B cell (primary cell): ENCODE measurements around the gene CAMSAP2. TPM values are rescaled to one million over a fixed set of nuclear protein-coding genes. Genes with fewer than 3 reads are reported as not detected.

Experiments used
- ATAC-seq: fragments of 200-7000 bp; cut with Tn5 transposase; one replicate; pipeline ENCODE4 v1.10.0; 2021; ENCODE audit warnings: low read depth, mild to moderate bottlenecking, moderate number of reproducible peaks, moderate library complexity
- CTCF ChIA-PET: fragments of 350-600 bp; sonication (Branson Sonifier 250); formaldehyde crosslinking; loops from one replicate; lab custom pipeline; 2021; ENCODE audit warnings: antibody characterized with exemption, inconsistent platforms; lab: Charles Lee
- POLR2A ChIA-PET: fragments of 350-600 bp; sonication (Branson Sonifier 250); formaldehyde crosslinking; loops from one replicate; lab custom pipeline; 2021; ENCODE audit warnings: antibody characterized with exemption; lab: Charles Lee
- DNase-seq: peaks from one replicate; pipeline ENCODE4 v3.0.0; 2013
- H2AFZ ChIP-seq: 2 replicates; pipeline ENCODE4 v1.6.1; 2012; ENCODE audit warnings: mild to moderate bottlenecking, low read depth, low read length; ENCODE audit not compliant: insufficient read depth, poor library complexity, severe bottlenecking
- H3K27ac ChIP-seq, 2 donors: 1 replicate in 1 of 2; 2 replicates in 1 of 2; pipeline ENCODE4 v1.5.1; 2012 to 2013; ENCODE audit warnings: low read length in 2 of 2, mild to moderate bottlenecking in 2 of 2, moderate library complexity in 1 of 2
- H3K27me3 ChIP-seq, 4 experiments: fragments of 200-600 bp in 1 of 4; sonication (generic) in 1 of 4; replicated peaks in 1 of 4; 1 replicate in 2 of 4; 2 replicates in 2 of 4; pipeline versions ENCODE4 v1.6.1 to v1.7.0; 2013 to 2016; ENCODE audit warnings: low read length in 3 of 4, mild to moderate bottlenecking in 2 of 4, mixed read lengths in 1 of 4, moderate library complexity in 1 of 4; ENCODE audit not compliant: insufficient read depth in 4 of 4, control insufficient read depth in 3 of 4; ENCODE audit errors: control extremely low read depth in 1 of 4
- H3K36me3 ChIP-seq, 2 experiments: replicated peaks in 1 of 2; 1 replicate in 1 of 2; 2 replicates in 1 of 2; pipeline versions ENCODE4 v1.6.1 to v1.7.1; 2013; ENCODE audit warnings: low read length in 1 of 2; ENCODE audit not compliant: insufficient read depth in 2 of 2, control insufficient read depth in 1 of 2; ENCODE audit errors: control extremely low read depth in 1 of 2, extremely low read depth in 1 of 2
- H3K4me1 ChIP-seq, 2 donors: fragments of 200-600 bp in 1 of 2; sonication (generic) in 1 of 2; 1 replicate in 1 of 2; 2 replicates in 1 of 2; pipeline versions ENCODE4 v1.5.1 to v1.6.1; 2013 to 2017; ENCODE audit warnings: low read length in 2 of 2; ENCODE audit not compliant: control insufficient read depth in 2 of 2, insufficient read depth in 2 of 2
- H3K4me2 ChIP-seq: replicated peaks from 2 replicates; pipeline ENCODE3; 2012; ENCODE audit warnings: mild to moderate bottlenecking, low read depth, low read length; ENCODE audit not compliant: poor library complexity, severe bottlenecking
- H3K4me3 ChIP-seq, 5 experiments: fragments of 200-600 bp in 1 of 5; sonication (generic) in 1 of 5; 1 replicate in 3 of 5; 2 replicates in 2 of 5; pipeline versions ENCODE4 v1.5.1 to v1.7.0; 2011 to 2016; ENCODE audit warnings: low read length in 4 of 5, mild to moderate bottlenecking in 4 of 5, low read depth in 2 of 5, control low read depth in 1 of 5, moderate library complexity in 1 of 5; ENCODE audit not compliant: insufficient read depth in 1 of 5; ENCODE audit errors: control extremely low read depth in 1 of 5, extremely low read depth in 1 of 5
- H3K79me2 ChIP-seq: fragments of 200-600 bp; sonication (generic); one replicate; pipeline ENCODE4 v1.6.0; 2016; ENCODE audit warnings: low read length; ENCODE audit not compliant: control insufficient read depth, insufficient read depth
- H3K9ac ChIP-seq: fragments of 200-600 bp; sonication (generic); 2 replicates; pipeline ENCODE4 v1.6.1; 2017; ENCODE audit warnings: mild to moderate bottlenecking, low read length, moderate library complexity
- H3K9me3 ChIP-seq, 3 donors: one replicate each; pipeline versions ENCODE4 v1.6.1 to v1.7.1; 2013; ENCODE audit warnings: low read length in 2 of 3; ENCODE audit not compliant: control insufficient read depth in 2 of 3, insufficient read depth in 1 of 3; ENCODE audit errors: control extremely low read depth in 1 of 3
- H4K20me1 ChIP-seq: 2 replicates; pipeline ENCODE4 v1.6.0; 2012; ENCODE audit warnings: mild to moderate bottlenecking, low read length; ENCODE audit not compliant: insufficient read depth, control insufficient read depth, poor library complexity, severe bottlenecking
- H3K27ac Mint-ChIP-seq: one replicate; pipeline ENCODE4 v1.8.0; 2021; ENCODE audit warnings: mixed read lengths
- H3K27me3 Mint-ChIP-seq: one replicate; pipeline ENCODE4 v1.8.0; 2021; ENCODE audit warnings: mixed read lengths
- H3K4me1 Mint-ChIP-seq: one replicate; pipeline ENCODE4 v1.8.0; 2021; ENCODE audit warnings: mixed read lengths
- H3K4me3 Mint-ChIP-seq: one replicate; pipeline ENCODE4 v1.8.0; 2021; ENCODE audit warnings: mixed read lengths
- H3K9me3 Mint-ChIP-seq: one replicate; pipeline ENCODE4 v1.8.0; 2022; ENCODE audit warnings: mixed read lengths; ENCODE audit not compliant: insufficient read depth
- CTCF ChIP-seq: fragments of 200-600 bp; IDR thresholded peaks from one replicate; pipeline ENCODE4 v1.8.0; 2022; ENCODE audit warnings: antibody characterized with exemption, mild to moderate bottlenecking
- EZH2 ChIP-seq: IDR thresholded peaks from 2 replicates; pipeline ENCODE4 v1.6.1; 2012; ENCODE audit warnings: borderline replicate concordance, low read depth, mild to moderate bottlenecking, moderate library complexity, low read length; ENCODE audit not compliant: insufficient read depth, poor library complexity, severe bottlenecking
- WGBS: methylation state at CpG from one replicate; pipeline ENCODE4 v1.1.5; 2013; ENCODE audit warnings: missing lambda C conversion rate; ENCODE audit not compliant: insufficient coverage; 5-methylcytosine and 5-hydroxymethylcytosine counted together
- intact Hi-C: fragments of 100-400 bp; cut with micrococcal nuclease; formaldehyde crosslinking; loops from one replicate; pipeline ENCODE4 v1.10.0; 2022
- polyA plus RNA-seq: library from polyadenylated mRNA; depleted of rRNA; stranded (reverse); fragments of >200 nt; gene quantifications from 2 replicates; pipeline ENCODE4 v1.2.3, GENCODE V29; 2012
- total RNA-seq, 2 donors: library from RNA; stranded (reverse); fragments of 120-200 nt in 1 of 2; gene quantifications; 1 replicate in 1 of 2; 2 replicates in 1 of 2; pipeline versions ENCODE4 v1.2.3 to v1.2.4, GENCODE V29; 2013 to 2022

CAMSAP2 gene
- total and polyA plus RNA-seq, 2 donors (not counting 1 experiment from before 2014, with no cell fraction given) = 0.10 to 2.1 TPM

GRCh38 chr1:200896531-200897196 lies 158.0 kb downstream of the CAMSAP2 start:
- DNase-seq (no peak), ATAC-seq (no peak)
- H3K9ac ChIP-seq = no peak overlapping the region
- no peaks in the 10 kb centered on the region for H3K79me2 ChIP-seq
- H3K4me1 ChIP-seq = peaks cover 15 to 23% of the 10 kb centered on the region in 2 donors
- Mint-ChIP-seq H3K27me3 (peaks cover 13% of the 10 kb centered on the region), H3K4me3 (no peak overlapping the region), H3K4me1 (peaks cover 22% of the 10 kb centered on the region), H3K27ac (no peak overlapping the region), H3K9me3 (no peaks in the 10 kb centered on the region)
- peaks cover 0 to 25% (median 11%) of the 10 kb centered on the region in 4 experiments for H3K27me3 ChIP-seq
- H4K20me1 ChIP-seq = no peaks in the 10 kb centered on the region
- H2AFZ ChIP-seq = no peak overlapping the region
- intact Hi-C loops = no loop called here
- 69% methylated on average over 5 of the region's 10 CpGs for WGBS
- ChIA-PET CTCF (interaction anchor here (1.5 kb wide), 1 partner anchor 10 kb away, joined by 3 read pairs; no protein-coding TSS in a partner anchor), POLR2A (interaction anchor here (0.6 to 0.7 kb wide), 2 partner anchors 131 to 818 kb away, joined by 4 to 10 read pairs; no protein-coding TSS in a partner anchor)
- H3K9me3 ChIP-seq = no peaks in the 10 kb centered on the region
- H3K4me3 ChIP-seq = no peak overlapping the region
- H3K27ac ChIP-seq = no peak overlapping the region
- H3K36me3 ChIP-seq = no peaks in the 10 kb centered on the region
- H3K4me2 ChIP-seq = no peak overlapping the region
- TF ChIP-seq EZH2 (no peak), CTCF (no peak)

- intact Hi-C loops = no loop called here
- Histone ChIP-seq H3K4me1 (peaks cover 9 to 17% of the 10 kb centered on the region in 2 donors), H2AFZ (no peak overlapping the region), H3K79me2 (no peaks in the 10 kb centered on the region), H3K9me3 (no peaks in the 10 kb centered on the region), H3K36me3 (no peaks in the 10 kb centered on the region), H3K27ac (no peak overlapping the region), H3K4me2 (no peak overlapping the region), H3K9ac (no peak overlapping the region), H3K4me3 (no peak overlapping the region), H4K20me1 (no peaks in the 10 kb centered on the region), H3K27me3 (peaks cover 0 to 19% (median 8%) of the 10 kb centered on the region in 4 experiments)
- ChIA-PET CTCF (interaction anchor here (1.5 kb wide), 1 partner anchor 9 kb away, joined by 3 read pairs; no protein-coding TSS in a partner anchor), POLR2A (interaction anchor here (0.7 kb wide), 1 partner anchor 817 kb away, joined by 4 read pairs; no protein-coding TSS in a partner anchor)
- no peak for ATAC-seq
- no peak for DNase-seq
- Mint-ChIP-seq H3K27me3 (peaks cover 7% of the 10 kb centered on the region), H3K4me3 (no peak overlapping the region), H3K4me1 (peaks cover 17% of the 10 kb centered on the region), H3K27ac (no peak overlapping the region), H3K9me3 (no peaks in the 10 kb centered on the region)
- WGBS = 100% methylated on average over 4 of the region's 5 CpGs
- no peak for TF ChIP-seq EZH2
Measured at GRCh38 chr1:200897259-200897658, 158.6 kb downstream of the CAMSAP2 start.
